Measurements from ENCODE around the gene DISP2. TPM values are rescaled to one million over a fixed set of nuclear protein-coding genes. Genes with fewer than 3 reads are reported as not detected.
A peak's percentile ranks its signal among the peaks of the same experiment; 100 is the strongest.

Gene DISP2
- total and polyA plus RNA-seq, 9 of the 15 experiments (the other 6 are each of a cell fraction or from before 2014, with no cell fraction given), result 0.06 to 0.89 (median 0.15) TPM; not detected in 1

DNA sequence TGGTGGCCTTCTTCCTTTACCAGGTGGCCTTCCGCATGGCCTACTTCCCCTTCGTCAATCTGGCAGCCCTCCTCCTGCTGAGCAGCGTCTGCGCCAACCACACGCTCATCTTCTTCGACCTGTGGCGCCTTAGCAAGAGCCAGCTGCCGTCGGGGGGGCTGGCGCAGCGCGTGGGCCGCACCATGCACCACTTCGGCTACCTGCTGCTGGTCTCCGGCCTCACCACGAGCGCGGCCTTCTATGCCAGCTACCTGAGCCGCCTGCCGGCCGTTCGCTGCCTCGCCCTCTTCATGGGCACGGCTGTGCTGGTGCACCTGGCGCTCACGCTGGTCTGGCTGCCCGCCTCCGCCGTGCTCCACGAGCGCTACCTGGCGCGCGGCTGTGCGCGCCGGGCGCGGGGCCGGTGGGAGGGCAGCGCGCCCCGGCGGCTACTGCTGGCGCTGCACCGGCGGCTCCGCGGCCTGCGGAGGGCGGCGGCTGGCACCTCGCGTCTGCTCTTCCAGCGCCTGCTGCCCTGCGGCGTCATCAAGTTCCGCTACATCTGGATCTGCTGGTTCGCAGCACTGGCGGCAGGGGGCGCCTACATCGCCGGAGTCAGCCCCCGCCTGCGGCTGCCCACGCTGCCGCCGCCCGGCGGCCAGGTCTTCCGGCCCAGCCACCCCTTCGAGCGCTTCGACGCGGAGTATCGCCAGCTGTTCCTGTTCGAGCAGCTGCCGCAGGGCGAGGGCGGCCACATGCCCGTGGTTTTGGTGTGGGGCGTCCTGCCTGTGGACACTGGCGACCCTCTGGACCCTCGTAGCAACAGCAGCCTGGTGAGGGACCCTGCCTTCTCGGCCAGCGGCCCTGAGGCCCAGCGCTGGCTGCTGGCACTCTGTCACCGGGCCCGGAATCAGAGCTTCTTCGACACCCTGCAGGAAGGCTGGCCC, 9.9 kb downstream of the DISP2 start (continued):
- TF ChIP-seq, protein P1, sequence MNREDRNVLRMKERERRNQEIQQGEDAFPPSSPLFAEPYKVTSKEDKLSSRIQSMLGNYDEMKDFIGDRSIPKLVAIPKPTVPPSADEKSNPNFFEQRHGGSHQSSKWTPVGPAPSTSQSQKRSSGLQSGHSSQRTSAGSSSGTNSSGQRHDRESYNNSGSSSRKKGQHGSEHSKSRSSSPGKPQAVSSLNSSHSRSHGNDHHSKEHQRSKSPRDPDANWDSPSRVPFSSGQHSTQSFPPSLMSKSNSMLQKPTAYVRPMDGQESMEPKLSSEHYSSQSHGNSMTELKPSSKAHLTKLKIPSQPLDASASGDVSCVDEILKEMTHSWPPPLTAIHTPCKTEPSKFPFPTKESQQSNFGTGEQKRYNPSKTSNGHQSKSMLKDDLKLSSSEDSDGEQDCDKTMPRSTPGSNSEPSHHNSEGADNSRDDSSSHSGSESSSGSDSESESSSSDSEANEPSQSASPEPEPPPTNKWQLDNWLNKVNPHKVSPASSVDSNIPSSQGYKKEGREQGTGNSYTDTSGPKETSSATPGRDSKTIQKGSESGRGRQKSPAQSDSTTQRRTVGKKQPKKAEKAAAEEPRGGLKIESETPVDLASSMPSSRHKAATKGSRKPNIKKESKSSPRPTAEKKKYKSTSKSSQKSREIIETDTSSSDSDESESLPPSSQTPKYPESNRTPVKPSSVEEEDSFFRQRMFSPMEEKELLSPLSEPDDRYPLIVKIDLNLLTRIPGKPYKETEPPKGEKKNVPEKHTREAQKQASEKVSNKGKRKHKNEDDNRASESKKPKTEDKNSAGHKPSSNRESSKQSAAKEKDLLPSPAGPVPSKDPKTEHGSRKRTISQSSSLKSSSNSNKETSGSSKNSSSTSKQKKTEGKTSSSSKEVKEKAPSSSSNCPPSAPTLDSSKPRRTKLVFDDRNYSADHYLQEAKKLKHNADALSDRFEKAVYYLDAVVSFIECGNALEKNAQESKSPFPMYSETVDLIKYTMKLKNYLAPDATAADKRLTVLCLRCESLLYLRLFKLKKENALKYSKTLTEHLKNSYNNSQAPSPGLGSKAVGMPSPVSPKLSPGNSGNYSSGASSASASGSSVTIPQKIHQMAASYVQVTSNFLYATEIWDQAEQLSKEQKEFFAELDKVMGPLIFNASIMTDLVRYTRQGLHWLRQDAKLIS (CRISPR knock-in tag; IDR thresholded peaks at IDR 0.05), result peak; percentile 89
- TF ChIP-seq, protein P2, sequence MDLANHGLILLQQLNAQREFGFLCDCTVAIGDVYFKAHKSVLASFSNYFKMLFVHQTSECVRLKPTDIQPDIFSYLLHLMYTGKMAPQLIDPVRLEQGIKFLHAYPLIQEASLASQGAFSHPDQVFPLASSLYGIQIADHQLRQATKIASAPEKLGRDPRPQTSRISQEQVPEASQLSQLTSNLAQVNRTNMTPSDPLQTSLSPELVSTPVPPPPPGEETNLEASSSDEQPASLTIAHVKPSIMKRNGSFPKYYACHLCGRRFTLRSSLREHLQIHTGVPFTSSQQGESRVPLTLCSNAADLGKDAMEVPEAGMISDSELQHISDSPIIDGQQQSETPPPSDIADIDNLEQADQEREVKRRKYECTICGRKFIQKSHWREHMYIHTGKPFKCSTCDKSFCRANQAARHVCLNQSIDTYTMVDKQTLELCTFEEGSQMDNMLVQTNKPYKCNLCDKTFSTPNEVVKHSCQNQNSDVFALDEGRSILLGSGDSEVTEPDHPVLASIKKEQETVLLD (IDR thresholded peaks at IDR 0.05), result no peak
- TF ChIP-seq, protein P3, sequence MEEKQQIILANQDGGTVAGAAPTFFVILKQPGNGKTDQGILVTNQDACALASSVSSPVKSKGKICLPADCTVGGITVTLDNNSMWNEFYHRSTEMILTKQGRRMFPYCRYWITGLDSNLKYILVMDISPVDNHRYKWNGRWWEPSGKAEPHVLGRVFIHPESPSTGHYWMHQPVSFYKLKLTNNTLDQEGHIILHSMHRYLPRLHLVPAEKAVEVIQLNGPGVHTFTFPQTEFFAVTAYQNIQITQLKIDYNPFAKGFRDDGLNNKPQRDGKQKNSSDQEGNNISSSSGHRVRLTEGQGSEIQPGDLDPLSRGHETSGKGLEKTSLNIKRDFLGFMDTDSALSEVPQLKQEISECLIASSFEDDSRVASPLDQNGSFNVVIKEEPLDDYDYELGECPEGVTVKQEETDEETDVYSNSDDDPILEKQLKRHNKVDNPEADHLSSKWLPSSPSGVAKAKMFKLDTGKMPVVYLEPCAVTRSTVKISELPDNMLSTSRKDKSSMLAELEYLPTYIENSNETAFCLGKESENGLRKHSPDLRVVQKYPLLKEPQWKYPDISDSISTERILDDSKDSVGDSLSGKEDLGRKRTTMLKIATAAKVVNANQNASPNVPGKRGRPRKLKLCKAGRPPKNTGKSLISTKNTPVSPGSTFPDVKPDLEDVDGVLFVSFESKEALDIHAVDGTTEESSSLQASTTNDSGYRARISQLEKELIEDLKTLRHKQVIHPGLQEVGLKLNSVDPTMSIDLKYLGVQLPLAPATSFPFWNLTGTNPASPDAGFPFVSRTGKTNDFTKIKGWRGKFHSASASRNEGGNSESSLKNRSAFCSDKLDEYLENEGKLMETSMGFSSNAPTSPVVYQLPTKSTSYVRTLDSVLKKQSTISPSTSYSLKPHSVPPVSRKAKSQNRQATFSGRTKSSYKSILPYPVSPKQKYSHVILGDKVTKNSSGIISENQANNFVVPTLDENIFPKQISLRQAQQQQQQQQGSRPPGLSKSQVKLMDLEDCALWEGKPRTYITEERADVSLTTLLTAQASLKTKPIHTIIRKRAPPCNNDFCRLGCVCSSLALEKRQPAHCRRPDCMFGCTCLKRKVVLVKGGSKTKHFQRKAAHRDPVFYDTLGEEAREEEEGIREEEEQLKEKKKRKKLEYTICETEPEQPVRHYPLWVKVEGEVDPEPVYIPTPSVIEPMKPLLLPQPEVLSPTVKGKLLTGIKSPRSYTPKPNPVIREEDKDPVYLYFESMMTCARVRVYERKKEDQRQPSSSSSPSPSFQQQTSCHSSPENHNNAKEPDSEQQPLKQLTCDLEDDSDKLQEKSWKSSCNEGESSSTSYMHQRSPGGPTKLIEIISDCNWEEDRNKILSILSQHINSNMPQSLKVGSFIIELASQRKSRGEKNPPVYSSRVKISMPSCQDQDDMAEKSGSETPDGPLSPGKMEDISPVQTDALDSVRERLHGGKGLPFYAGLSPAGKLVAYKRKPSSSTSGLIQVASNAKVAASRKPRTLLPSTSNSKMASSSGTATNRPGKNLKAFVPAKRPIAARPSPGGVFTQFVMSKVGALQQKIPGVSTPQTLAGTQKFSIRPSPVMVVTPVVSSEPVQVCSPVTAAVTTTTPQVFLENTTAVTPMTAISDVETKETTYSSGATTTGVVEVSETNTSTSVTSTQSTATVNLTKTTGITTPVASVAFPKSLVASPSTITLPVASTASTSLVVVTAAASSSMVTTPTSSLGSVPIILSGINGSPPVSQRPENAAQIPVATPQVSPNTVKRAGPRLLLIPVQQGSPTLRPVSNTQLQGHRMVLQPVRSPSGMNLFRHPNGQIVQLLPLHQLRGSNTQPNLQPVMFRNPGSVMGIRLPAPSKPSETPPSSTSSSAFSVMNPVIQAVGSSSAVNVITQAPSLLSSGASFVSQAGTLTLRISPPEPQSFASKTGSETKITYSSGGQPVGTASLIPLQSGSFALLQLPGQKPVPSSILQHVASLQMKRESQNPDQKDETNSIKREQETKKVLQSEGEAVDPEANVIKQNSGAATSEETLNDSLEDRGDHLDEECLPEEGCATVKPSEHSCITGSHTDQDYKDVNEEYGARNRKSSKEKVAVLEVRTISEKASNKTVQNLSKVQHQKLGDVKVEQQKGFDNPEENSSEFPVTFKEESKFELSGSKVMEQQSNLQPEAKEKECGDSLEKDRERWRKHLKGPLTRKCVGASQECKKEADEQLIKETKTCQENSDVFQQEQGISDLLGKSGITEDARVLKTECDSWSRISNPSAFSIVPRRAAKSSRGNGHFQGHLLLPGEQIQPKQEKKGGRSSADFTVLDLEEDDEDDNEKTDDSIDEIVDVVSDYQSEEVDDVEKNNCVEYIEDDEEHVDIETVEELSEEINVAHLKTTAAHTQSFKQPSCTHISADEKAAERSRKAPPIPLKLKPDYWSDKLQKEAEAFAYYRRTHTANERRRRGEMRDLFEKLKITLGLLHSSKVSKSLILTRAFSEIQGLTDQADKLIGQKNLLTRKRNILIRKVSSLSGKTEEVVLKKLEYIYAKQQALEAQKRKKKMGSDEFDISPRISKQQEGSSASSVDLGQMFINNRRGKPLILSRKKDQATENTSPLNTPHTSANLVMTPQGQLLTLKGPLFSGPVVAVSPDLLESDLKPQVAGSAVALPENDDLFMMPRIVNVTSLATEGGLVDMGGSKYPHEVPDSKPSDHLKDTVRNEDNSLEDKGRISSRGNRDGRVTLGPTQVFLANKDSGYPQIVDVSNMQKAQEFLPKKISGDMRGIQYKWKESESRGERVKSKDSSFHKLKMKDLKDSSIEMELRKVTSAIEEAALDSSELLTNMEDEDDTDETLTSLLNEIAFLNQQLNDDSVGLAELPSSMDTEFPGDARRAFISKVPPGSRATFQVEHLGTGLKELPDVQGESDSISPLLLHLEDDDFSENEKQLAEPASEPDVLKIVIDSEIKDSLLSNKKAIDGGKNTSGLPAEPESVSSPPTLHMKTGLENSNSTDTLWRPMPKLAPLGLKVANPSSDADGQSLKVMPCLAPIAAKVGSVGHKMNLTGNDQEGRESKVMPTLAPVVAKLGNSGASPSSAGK (IDR thresholded peaks at IDR 0.05), result peak; percentile 99
- TF ChIP-seq, protein P4, sequence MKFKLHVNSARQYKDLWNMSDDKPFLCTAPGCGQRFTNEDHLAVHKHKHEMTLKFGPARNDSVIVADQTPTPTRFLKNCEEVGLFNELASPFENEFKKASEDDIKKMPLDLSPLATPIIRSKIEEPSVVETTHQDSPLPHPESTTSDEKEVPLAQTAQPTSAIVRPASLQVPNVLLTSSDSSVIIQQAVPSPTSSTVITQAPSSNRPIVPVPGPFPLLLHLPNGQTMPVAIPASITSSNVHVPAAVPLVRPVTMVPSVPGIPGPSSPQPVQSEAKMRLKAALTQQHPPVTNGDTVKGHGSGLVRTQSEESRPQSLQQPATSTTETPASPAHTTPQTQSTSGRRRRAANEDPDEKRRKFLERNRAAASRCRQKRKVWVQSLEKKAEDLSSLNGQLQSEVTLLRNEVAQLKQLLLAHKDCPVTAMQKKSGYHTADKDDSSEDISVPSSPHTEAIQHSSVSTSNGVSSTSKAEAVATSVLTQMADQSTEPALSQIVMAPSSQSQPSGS (CRISPR knock-in tag; IDR thresholded peaks at IDR 0.05), result 0 out of 2 replicates have a peak, but pooled peaks have one; percentile 21
- 0 out of 4 replicates have a peak, but pooled peaks of 1 of the 2 experiments have one; percentile 26 for TF ChIP-seq TBL1XR1 (IDR thresholded peaks at IDR 0.05; ENCODE audit: low read length in 2 of 2)

Measured in K562 (cell line).